Measurements from ENCODE around the gene EEIG2. TPM values are rescaled to one million over a fixed set of nuclear protein-coding genes. Genes with fewer than 3 reads are reported as not detected.

EEIG2 gene
- polyA plus RNA-seq, 1 of the 3 experiments (the other 2 are of a cell fraction), result 2.9 TPM

DNA sequence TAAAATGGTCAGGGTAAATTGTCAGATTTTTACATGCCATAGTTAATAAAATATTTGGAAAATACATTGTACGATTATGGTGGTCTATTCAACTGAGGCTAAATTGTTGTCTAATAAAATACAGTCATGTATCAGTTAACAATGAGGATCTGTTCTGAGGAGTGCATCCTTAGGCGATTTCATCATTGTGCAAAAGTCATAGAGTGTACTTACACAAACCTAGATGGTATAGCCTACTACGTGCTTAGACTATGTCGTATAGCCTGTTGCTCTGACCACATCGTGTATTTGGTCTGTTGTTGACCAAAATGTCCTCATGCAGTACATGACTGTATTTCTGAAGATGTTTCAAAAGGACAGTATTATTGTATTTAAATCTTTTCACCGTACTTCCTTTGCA lies 5.2 kb downstream of the EEIG2 start:
- no peaks in the 10 kb centered on the region for H3K36me3 ChIP-seq (replicated peaks in 1 of 2; ENCODE audit: control insufficient read depth in 1 of 2, insufficient read depth in 2 of 2, low read length in 1 of 2)
- no peak for DNase-seq
- WGBS (ENCODE audit: low lambda C conversion rate), result 93% methylated on average over 6 of the region's 6 CpGs
- POLR2A ChIA-PET, result no interaction called here
- no peak overlapping the region for H2AFZ ChIP-seq (ENCODE audit: low read depth)
- H3K9me3 ChIP-seq, result no peaks in the 10 kb centered on the region
- H3K4me3 ChIP-seq (ENCODE audit: low read depth in 2 of 2, low read length in 1 of 2), result no peak overlapping the region
- no peak overlapping the region for H3K9ac ChIP-seq
- peaks cover 9 to 12% of the 10 kb centered on the region in 2 experiments; a peak in 3 of 4 replicates for H3K4me1 ChIP-seq (ENCODE audit: control insufficient read depth in 1 of 2, insufficient read depth in 2 of 2, low read depth in 1 of 2, low read length in 1 of 2)
- H3K9me2 ChIP-seq, result no peaks in the 10 kb centered on the region
- no peak overlapping the region for H3K27ac ChIP-seq (ENCODE audit: low read depth in 2 of 2, low read length in 1 of 2)
- CTCF ChIA-PET, result interaction anchor here (1.7 kb wide), 1 partner anchor 79 kb away, joined by 6 read pairs; no protein-coding TSS in a partner anchor
- no peaks in the 10 kb centered on the region for H4K20me1 ChIP-seq (ENCODE audit: insufficient read depth)
- H3K79me2 ChIP-seq (ENCODE audit: insufficient read depth), result peaks cover 53% of the 10 kb centered on the region
- H3K4me2 ChIP-seq, result no peak overlapping the region
- TF ChIP-seq POLR2AphosphoS5 (IDR thresholded peaks at IDR 0.05; ENCODE audit: low read depth, low read length) (no peak), ELF1 (IDR thresholded peaks at IDR 0.05) (no peak), RAD21 (IDR thresholded peaks at IDR 0.05; ENCODE audit: low read length) (no peak), RCOR1 (IDR thresholded peaks at IDR 0.05; ENCODE audit: low read length) (no peak), JUND (IDR thresholded peaks at IDR 0.05) (no peak), MEF2A (IDR thresholded peaks at IDR 0.05; ENCODE audit: borderline replicate concordance, low read depth) (no peak), RXRA (IDR thresholded peaks at IDR 0.05; ENCODE audit: borderline replicate concordance, low read depth) (no peak), GABPA (IDR thresholded peaks at IDR 0.05; ENCODE audit: low read depth) (no peak), TCF12 (IDR thresholded peaks at IDR 0.05) (no peak), SIN3A (IDR thresholded peaks at IDR 0.05; ENCODE audit: borderline replicate concordance, low read depth, low read length) (no peak), EZH2phosphoT487 (IDR thresholded peaks at IDR 0.05; ENCODE audit: borderline replicate concordance, low read depth) (no peak), TAF1 (IDR thresholded peaks at IDR 0.05; ENCODE audit: borderline replicate concordance, low read depth, low read length) (no peak)
- TF ChIP-seq, protein P1, sequence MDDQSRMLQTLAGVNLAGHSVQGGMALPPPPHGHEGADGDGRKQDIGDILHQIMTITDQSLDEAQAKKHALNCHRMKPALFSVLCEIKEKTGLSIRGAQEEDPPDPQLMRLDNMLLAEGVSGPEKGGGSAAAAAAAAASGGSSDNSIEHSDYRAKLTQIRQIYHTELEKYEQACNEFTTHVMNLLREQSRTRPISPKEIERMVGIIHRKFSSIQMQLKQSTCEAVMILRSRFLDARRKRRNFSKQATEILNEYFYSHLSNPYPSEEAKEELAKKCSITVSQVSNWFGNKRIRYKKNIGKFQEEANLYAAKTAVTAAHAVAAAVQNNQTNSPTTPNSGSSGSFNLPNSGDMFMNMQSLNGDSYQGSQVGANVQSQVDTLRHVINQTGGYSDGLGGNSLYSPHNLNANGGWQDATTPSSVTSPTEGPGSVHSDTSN (IDR thresholded peaks at IDR 0.05), result no peak
- TF ChIP-seq, protein P2, sequence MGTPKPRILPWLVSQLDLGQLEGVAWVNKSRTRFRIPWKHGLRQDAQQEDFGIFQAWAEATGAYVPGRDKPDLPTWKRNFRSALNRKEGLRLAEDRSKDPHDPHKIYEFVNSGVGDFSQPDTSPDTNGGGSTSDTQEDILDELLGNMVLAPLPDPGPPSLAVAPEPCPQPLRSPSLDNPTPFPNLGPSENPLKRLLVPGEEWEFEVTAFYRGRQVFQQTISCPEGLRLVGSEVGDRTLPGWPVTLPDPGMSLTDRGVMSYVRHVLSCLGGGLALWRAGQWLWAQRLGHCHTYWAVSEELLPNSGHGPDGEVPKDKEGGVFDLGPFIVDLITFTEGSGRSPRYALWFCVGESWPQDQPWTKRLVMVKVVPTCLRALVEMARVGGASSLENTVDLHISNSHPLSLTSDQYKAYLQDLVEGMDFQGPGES (IDR thresholded peaks at IDR 0.05; ENCODE audit: low read depth, low read length), result no peak
- TF ChIP-seq, protein P3, sequence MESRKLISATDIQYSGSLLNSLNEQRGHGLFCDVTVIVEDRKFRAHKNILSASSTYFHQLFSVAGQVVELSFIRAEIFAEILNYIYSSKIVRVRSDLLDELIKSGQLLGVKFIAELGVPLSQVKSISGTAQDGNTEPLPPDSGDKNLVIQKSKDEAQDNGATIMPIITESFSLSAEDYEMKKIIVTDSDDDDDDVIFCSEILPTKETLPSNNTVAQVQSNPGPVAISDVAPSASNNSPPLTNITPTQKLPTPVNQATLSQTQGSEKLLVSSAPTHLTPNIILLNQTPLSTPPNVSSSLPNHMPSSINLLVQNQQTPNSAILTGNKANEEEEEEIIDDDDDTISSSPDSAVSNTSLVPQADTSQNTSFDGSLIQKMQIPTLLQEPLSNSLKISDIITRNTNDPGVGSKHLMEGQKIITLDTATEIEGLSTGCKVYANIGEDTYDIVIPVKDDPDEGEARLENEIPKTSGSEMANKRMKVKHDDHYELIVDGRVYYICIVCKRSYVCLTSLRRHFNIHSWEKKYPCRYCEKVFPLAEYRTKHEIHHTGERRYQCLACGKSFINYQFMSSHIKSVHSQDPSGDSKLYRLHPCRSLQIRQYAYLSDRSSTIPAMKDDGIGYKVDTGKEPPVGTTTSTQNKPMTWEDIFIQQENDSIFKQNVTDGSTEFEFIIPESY (IDR thresholded peaks at IDR 0.05; ENCODE audit: borderline replicate concordance, low read depth), result no peak
- TF ChIP-seq, protein P4, sequence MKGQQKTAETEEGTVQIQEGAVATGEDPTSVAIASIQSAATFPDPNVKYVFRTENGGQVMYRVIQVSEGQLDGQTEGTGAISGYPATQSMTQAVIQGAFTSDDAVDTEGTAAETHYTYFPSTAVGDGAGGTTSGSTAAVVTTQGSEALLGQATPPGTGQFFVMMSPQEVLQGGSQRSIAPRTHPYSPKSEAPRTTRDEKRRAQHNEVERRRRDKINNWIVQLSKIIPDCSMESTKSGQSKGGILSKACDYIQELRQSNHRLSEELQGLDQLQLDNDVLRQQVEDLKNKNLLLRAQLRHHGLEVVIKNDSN (IDR thresholded peaks at IDR 0.05; ENCODE audit: borderline replicate concordance, low read depth), result no peak
- TF ChIP-seq, protein P5, sequence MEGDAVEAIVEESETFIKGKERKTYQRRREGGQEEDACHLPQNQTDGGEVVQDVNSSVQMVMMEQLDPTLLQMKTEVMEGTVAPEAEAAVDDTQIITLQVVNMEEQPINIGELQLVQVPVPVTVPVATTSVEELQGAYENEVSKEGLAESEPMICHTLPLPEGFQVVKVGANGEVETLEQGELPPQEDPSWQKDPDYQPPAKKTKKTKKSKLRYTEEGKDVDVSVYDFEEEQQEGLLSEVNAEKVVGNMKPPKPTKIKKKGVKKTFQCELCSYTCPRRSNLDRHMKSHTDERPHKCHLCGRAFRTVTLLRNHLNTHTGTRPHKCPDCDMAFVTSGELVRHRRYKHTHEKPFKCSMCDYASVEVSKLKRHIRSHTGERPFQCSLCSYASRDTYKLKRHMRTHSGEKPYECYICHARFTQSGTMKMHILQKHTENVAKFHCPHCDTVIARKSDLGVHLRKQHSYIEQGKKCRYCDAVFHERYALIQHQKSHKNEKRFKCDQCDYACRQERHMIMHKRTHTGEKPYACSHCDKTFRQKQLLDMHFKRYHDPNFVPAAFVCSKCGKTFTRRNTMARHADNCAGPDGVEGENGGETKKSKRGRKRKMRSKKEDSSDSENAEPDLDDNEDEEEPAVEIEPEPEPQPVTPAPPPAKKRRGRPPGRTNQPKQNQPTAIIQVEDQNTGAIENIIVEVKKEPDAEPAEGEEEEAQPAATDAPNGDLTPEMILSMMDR (IDR thresholded peaks at IDR 0.05), result no peak
- TF ChIP-seq, protein P6, sequence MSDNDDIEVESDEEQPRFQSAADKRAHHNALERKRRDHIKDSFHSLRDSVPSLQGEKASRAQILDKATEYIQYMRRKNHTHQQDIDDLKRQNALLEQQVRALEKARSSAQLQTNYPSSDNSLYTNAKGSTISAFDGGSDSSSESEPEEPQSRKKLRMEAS (IDR thresholded peaks at IDR 0.05; ENCODE audit: low read depth), result no peak
- H3K27me3 ChIP-seq (ENCODE audit: insufficient read depth), result no peaks in the 10 kb centered on the region
- H3F3A ChIP-seq (replicated peaks; ENCODE audit: insufficient read depth), result no peaks in the 10 kb centered on the region

Measured in SK-N-SH (cell line).